ENCODE measurements around the gene MAN2A2.

DNA sequence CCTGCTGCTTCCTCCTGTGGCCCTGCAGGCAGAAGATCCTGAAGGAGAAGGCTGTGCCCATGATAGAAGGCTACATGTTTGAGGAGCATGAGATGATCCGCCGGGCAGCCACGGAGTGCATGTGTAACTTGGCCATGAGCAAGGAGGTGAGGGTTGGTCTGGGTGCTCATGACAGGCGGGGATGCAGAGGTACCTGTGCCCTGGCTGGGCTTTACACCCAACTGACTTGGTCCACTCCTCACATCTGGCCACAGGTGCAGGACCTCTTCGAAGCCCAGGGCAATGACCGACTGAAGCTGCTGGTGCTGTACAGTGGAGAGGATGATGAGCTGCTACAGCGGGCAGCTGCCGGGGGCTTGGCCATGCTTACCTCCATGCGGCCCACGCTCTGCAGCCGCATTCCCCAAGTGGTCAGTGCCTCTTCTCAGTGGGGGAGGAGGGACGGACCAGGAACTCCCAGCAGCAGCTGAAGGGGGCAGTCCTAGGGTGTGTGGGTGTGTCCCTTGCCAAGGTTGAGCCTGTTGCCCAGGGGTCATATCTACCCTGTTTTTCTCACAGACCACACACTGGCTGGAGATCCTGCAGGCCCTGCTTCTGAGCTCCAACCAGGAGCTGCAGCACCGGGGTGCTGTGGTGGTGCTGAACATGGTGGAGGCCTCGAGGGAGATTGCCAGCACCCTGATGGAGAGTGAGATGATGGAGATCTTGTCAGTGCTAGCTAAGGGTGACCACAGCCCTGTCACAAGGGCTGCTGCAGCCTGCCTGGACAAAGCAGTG, 50.0 kb downstream of the MAN2A2 start:
- no peak for TF ChIP-seq CTCF (IDR thresholded peaks at IDR 0.05; ENCODE audit: poor library complexity)
- no peak for TF ChIP-seq EZH2phosphoT487 (IDR thresholded peaks at IDR 0.05; ENCODE audit: low read depth, severe bottlenecking, unreplicated experiment)
- no peak for TF ChIP-seq EZH2 (IDR thresholded peaks at IDR 0.05; ENCODE audit: borderline replicate concordance)

All from hepatocyte (in vitro differentiated cells).